ENCODE measurements around the gene BBS4.
"Not testable (repeated sequence)": the region's sequence is repeated elsewhere in the genome, so short reads cannot be mapped to it uniquely, and the experiment has no call there.

Gene BBS4

GRCh38 chr15:72700076-72700475 is 14.1 kb downstream of the BBS4 start:
- no peak for DNase-seq

- DNase-seq: no peak
Observed at GRCh38 chr15:72706266-72706665, 20.3 kb downstream of the BBS4 start.

GRCh38 chr15:72708551-72709303 is 22.7 kb downstream of the BBS4 start:
- DNase-seq: not testable (repeated sequence)

- peak; percentile 0 to 23 for DNase-seq
Observed at GRCh38 chr15:72722071-72722696, 36.2 kb downstream of the BBS4 start.

DNA sequence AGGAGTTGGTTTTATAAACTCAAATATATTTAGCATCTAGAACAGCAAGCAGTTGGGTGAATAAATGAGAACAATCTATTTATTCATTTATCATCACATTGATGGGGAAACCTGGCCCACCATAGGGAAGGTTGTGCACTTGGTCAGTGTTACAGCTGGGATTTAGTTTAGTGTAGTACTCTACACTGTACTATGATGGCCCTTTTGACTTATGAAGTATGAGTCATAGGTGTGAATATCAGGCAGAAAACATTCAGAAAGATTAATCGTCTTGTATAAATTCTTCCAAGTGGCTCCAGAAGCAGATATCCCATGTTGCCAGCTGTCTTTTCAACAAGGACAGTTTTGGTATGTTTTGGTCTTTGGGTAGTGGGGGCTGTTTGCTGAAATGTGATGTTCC is 38.0 kb downstream of the BBS4 start:
- no peak for DNase-seq

DNA sequence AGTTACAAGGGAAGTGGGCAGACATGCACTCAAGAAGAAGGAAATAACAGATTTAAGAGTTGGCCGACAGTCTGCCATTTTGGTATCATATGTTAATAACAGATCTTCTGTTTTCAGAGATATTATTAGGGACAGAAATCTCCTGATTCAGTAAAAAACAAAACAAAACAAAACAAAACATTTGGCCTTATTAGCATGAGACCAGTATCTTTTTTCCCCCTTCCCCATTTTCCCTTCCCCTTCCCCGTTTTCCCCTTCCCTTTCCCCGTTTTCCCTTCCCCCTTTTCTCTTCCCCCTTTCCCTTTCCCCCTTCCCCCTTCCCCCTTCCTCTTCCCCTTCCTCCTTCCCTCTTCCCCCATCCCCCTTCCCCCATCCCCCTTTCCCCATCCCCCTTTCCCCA is 39.4 kb downstream of the BBS4 start:
- no peak for DNase-seq

DNA sequence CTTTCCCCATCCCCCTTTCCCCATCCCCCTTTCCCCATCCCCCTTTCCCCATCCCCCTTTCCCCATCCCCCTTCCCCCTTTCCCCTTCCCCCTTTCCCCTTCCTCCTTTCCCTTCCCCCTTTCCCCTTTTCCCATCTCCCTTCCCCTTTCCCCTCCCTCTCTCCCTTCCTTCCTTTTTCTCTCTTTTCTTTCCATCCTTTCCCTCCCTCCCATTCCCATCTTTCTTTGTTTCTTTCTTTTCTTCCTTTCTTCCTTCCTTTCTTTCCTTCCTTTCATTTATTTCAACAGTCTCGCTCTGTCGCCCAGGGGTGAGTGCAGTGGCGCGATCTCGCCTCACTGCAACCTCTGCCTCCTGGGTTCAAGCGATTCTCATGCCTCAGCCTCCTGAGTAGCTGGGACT is 39.8 kb downstream of the BBS4 start:
- DNase-seq: not testable (repeated sequence)

DNA sequence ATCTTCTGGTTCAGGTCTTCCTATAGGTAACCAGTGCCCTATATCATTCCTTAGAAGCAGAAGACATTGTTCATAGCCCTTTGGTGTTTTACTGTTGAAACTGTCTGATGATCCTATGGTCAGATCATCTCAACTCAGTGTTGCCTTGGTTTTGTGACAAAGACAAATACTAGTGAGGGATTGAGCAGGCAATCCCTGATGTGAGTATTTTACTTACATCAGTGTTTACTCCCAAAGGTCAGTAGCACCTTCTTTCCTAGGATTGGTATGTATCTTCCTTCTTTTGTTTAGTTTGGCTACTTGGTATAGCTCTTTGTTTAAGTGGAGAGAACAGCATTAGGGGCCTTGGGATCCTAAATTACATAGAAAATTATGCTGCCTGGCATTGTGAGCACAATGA is 41.1 kb downstream of the BBS4 start:
- no peak for DNase-seq

DNA sequence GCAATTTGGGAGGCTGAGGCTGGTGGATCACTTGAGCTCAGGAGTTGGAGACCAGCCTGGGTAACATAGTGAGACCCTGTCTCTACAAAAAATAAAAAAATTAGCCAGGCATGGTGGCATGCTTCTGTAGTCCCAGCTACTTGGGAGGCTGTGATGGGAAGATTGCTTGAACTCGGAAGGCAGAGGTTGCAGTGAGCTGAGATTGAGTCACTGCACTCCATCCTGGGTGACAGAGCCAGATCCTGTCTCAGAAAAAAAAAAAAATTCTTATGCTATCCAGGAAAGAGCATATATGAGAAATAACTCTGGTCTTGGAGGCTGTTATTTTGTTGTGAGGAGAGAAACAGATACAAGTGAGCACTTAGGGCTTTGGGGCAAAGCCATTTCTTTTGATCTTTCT is 42.2 kb downstream of the BBS4 start:
- not testable (repeated sequence) for DNase-seq

GRCh38 chr15:72728821-72729220 is 42.8 kb downstream of the BBS4 start:
- DNase-seq: no peak

DNA sequence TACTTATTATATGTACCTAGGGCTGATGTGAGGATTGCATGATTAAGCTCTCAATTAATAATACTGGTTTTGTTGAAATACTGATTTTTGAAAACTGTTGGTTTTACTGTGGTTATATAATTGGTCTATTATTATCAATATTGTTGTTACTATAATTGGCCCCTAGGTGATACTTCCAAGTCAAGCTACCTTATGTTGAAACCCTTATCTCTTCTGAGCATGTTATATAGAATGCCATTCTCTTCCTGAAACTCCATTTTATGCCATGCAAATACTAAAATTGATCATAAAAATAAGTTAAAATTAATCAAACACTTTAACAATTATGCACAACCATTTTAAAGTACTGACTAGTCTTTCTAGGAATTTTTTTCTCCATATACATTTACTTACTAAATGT is 46.1 kb downstream of the BBS4 start:
- DNase-seq: no peak

- no peak for DNase-seq
Observed at GRCh38 chr15:72732516-72732915, 46.5 kb downstream of the BBS4 start.

DNA sequence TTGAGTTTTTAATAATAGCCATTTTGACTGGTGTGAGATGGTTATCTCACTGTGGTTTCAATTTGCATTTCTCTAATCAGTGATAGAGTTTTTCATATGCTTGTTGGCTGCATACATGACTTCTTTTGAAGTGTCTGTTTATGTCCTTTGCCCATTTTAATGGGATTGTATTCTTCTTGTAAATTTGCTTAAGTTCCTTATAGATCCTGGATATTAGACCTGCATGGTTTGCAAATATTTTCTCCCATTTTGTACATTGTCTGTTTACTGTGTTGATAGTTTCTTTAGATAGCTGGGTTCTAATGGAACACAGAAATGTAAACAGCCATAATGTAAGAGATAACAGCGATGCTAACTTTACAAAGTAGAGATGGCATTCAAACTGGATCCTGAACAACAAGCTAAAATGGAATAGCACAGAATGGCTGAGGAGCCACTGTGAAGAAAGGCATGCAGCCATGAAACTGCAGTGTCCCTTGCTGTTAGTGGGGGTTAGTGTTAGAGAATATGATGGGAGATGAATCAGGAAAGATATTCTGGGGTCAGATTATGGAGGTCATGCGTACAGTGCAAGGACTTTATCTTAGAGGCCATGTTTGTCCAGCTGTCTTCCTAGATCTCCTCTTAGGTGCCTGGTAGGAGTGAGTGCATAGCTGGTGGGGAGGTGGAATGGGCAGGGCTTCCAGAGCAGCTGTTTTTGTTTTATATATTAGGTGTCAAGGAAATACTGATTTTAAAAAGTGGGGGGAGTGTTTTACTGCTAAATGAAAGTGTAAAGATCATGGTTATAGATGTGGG is 48.1 kb downstream of the BBS4 start:
- no peak for DNase-seq

GRCh38 chr15:72735111-72735510 is 49.1 kb downstream of the BBS4 start:
- DNase-seq: no peak

DNA sequence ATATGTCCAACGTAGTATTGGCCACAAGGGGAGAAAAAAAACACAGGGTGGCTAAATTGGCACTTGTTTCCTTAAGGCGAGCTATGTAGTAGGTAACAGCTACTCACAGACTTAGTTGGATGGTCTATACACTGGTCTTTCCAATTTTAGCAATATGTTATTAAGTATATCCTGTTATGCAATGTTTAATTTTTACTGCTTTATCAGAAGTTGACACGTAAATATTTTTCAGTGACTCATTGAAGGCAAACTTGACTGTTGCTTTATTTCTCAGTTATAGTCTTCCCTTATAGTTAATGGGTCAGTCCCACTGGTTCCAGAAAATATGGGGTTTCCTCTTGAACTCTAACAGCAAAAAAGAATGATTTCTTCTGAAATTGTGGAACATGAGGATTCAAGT is 51.1 kb downstream of the BBS4 start:
- DNase-seq: no peak

DNA sequence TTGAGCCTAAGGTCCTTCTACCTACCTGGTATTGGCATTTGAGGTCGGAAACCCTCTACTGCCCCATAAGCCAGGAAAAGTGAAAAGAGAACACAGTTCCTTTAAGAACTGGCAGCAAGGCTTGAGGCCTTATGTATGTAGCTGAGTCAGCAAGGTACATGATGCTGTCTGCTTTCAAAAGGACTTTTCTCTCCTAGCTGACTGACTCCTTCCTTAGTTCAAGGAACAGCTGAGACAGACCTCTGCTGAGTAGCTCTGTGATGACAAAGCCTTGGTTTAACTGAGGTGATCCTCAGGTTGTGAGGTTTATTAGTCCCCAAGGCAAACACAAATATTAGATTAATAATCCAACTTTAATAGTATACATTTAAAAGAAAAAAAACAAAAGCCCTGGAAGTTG is 51.7 kb downstream of the BBS4 start:
- DNase-seq: no peak

DNA sequence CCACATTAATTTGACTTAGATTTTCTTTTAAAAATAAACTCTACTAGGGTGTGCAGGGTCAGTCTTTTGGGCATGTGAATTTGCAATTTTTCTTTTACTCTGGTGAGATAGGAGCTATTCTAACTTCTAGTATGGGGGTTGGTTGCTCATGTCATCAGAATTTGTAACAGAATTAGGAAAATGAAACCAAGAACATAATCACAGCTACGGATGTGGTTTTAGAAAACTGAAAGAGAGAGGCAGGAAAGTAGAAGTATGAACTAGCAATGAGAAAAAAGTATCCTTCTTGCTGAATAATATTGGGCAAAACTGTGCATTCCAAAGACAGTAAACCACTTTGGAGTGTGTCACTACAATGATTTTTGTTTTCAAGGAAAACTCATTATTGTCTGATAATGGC is 54.2 kb downstream of the BBS4 start:
- no peak for DNase-seq

- DNase-seq: no peak
Observed at GRCh38 chr15:72749700-72750099, 63.7 kb downstream of the BBS4 start.

GRCh38 chr15:72751751-72752455 is 65.9 kb downstream of the BBS4 start:
- no peak for DNase-seq

DNA sequence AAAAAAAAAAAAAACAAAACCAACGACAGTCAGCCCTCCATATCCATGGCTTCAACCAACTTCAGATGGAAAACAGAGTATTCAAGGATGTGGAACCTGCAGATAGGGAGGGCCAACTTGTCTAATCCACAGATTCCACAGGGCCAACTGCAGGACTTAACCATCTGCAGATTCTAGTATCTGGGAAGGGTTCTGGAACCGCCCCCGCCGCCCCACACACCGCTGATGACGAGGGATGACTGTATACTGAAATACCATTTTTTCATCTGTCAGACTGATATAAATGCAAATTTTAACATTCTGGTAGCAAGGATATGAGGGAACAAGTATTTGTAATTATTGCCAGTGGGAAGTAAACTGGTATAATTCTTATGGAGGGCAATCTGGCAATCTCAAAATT is 68.1 kb downstream of the BBS4 start:
- no peak for DNase-seq

DNA sequence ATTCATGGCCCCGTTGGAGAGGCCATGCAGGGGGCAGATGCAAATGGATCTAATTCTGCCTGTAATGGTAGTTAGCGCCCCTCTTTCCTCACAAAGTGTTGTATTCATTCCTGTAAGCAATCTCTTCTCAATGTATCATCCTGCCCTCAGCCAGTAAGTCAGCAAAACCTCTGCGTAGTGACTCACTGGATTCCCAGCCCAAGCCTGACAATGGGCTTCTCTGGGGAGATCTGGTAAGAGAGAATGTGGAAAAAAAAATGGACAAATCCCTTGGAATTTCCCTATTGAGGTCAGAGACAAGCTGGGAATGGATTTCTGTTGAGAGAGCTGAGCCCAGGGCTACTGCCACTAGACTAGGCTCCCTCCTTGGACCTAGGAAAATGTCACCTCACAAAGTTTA is 72.2 kb downstream of the BBS4 start:
- no peak for DNase-seq

- DNase-seq: no peak
Observed at GRCh38 chr15:72760590-72761260, 74.7 kb downstream of the BBS4 start.

- DNase-seq: no peak
Observed at GRCh38 chr15:72764656-72765055, 78.6 kb downstream of the BBS4 start.
